ENCODE data around the gene TNFSF9.

TNFSF9 gene

DNA sequence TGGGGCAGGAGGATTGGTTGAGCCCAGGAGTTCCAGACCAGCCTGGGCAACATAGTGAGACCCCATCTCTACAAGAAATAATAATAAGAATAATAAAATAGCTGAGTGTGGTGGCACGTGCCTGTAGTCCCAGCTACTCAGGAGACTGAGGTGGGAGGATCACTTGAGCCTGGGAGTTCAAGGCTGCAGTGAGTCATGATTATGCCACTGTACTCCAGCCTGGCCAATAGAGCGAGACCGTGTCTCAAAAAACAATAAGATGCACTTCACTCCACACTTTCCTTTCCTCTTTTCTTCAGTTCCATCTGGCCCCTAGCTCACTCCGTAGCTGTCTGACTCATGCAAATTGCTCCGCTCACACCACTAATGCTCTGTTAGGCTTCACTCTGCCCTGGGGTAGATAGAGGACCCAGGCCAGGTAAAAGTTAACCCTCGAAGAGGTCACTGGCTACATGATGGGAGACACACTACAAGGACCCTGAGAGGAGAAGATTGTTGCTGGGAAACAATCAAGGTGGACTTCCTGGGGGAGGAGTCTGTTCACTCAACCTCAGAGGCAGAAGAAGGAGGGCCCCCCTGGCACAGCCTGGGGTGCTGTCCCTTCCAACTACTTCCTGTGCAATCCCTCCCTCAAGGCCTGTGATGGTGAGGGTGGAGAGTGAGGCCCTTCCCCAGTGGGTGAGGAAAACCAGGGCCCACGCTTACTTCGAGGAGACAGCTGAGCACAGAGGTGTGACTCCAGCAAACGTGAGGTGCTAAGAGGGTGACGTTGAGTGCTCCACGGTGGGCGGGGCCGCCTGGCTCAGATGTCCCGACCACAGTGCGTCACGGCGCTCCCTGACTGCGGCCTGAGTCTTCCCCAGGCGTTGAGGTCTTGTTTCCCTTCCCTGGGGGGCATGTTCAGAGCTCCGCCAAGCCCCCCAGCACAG, 8.8 kb upstream of the TNFSF9 start:
- Histone ChIP-seq H2AFZ (no peak overlapping the region), H3K4me2 (ENCODE audit: low read length) (no peak overlapping the region), H3K79me2 (no peaks in the 10 kb centered on the region), H3K27ac (no peak overlapping the region), H3K9me3 (ENCODE audit: control insufficient read depth, low read length) (no peaks in the 10 kb centered on the region), H3K36me3 (ENCODE audit: control insufficient read depth, insufficient read depth, low read length) (no peaks in the 10 kb centered on the region), H3K4me3 (ENCODE audit: low read depth, low read length) (no peak overlapping the region), H3K4me1 (no peaks in the 10 kb centered on the region), H3K27me3 (ENCODE audit: control insufficient read depth, insufficient read depth, low read length) (no peaks in the 10 kb centered on the region), H3K9ac (no peak overlapping the region)
- TF ChIP-seq, protein P1, sequence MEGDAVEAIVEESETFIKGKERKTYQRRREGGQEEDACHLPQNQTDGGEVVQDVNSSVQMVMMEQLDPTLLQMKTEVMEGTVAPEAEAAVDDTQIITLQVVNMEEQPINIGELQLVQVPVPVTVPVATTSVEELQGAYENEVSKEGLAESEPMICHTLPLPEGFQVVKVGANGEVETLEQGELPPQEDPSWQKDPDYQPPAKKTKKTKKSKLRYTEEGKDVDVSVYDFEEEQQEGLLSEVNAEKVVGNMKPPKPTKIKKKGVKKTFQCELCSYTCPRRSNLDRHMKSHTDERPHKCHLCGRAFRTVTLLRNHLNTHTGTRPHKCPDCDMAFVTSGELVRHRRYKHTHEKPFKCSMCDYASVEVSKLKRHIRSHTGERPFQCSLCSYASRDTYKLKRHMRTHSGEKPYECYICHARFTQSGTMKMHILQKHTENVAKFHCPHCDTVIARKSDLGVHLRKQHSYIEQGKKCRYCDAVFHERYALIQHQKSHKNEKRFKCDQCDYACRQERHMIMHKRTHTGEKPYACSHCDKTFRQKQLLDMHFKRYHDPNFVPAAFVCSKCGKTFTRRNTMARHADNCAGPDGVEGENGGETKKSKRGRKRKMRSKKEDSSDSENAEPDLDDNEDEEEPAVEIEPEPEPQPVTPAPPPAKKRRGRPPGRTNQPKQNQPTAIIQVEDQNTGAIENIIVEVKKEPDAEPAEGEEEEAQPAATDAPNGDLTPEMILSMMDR (IDR thresholded peaks at IDR 0.05), result no peak

DNA sequence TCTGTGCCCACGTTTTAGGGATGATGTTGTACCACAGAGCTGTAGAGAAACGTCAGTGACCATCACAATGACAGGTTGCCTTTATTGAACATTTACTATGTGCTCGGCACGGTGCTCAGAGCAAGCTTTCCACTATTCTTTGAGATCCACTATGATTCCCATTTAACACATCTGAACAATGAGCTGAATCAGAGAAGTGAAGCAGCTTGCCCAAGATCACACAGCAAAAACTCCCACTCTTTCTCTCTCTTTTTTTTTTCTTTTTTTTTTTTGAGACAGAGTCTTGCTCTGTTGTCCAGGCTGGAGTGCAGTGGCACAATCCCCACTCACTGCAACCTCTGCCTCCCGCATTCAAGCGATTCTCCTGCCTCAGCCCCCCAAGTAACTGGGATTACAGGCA, 8.1 kb upstream of the TNFSF9 start:
- H3K4me3 ChIP-seq (ENCODE audit: low read depth, low read length), result no peak overlapping the region
- no peak overlapping the region for H3K27ac ChIP-seq
- H3K9ac ChIP-seq, result no peak overlapping the region
- no peaks in the 10 kb centered on the region for H3K79me2 ChIP-seq
- TF ChIP-seq, protein P1 (IDR thresholded peaks at IDR 0.05), result no peak
- H3K9me3 ChIP-seq (ENCODE audit: control insufficient read depth, low read length), result no peaks in the 10 kb centered on the region
- no peak overlapping the region for H3K4me2 ChIP-seq (ENCODE audit: low read length)
- H2AFZ ChIP-seq, result no peak overlapping the region
- no peaks in the 10 kb centered on the region for H3K36me3 ChIP-seq (ENCODE audit: control insufficient read depth, insufficient read depth, low read length)
- H3K4me1 ChIP-seq, result no peaks in the 10 kb centered on the region
- no peaks in the 10 kb centered on the region for H3K27me3 ChIP-seq (ENCODE audit: control insufficient read depth, insufficient read depth, low read length)

DNA sequence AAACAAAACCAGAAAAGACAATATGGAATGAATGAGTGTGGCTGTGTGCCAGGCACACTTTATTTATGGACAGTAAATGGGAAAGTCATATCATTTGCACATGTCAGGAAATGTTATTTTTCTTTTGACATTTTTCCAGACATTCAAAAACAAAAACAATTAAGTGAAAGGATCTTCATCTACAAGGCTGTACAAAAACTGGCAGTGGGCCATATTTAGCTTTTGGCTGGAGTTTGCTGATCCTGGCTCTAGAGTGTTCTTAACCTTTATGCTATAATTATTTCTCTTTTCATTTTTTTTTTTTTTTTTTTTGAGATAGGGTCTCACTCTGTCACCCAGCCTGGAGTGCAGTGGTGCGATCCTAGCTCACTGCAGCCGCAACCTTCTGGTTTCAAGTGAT, 6.5 kb upstream of the TNFSF9 start:
- TF ChIP-seq, protein P1 (IDR thresholded peaks at IDR 0.05), result no peak
- Histone ChIP-seq H3K79me2 (no peaks in the 10 kb centered on the region), H3K4me3 (ENCODE audit: low read depth, low read length) (no peak overlapping the region), H3K4me2 (ENCODE audit: low read length) (no peak overlapping the region), H3K9ac (no peak overlapping the region), H3K27me3 (ENCODE audit: control insufficient read depth, insufficient read depth, low read length) (no peaks in the 10 kb centered on the region), H3K27ac (no peak overlapping the region), H3K9me3 (ENCODE audit: control insufficient read depth, low read length) (no peaks in the 10 kb centered on the region), H2AFZ (no peak overlapping the region), H3K4me1 (no peaks in the 10 kb centered on the region), H3K36me3 (ENCODE audit: control insufficient read depth, insufficient read depth, low read length) (no peaks in the 10 kb centered on the region)

DNA sequence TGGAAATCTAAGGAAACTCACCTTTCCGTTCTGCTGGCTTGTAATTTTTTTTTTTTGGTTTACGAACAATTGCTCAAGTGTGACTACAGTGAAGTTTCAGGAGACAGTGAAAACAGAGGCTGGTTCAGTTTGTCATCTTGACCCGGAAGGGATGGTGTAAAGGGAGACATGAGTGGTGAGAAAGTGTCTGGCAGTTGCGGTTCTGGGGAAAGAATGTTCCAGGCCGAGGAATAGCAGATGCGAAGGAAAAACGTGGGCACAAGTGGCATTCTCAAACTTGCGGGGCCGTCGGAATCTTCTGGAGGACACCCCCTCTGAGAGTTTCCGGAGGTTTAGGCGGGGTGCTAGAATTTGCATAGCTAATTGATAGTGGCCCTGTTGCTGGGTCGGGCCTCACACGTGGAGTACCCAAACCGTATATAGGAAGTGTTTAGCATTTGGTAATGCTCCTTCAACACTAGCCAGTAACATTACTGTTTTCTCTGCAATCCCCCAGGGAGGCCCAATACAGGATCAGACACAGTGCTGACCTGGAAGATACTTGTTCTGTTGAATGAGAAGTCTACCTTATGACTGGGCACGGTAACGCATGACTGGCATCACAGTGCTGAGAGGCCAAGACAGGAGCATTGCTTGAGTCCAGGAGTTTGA, 2.8 kb upstream of the TNFSF9 start:
- H3K27me3 ChIP-seq (ENCODE audit: control insufficient read depth, insufficient read depth, low read length), result no peaks in the 10 kb centered on the region
- H3K9ac ChIP-seq, result no peak overlapping the region
- H3K36me3 ChIP-seq (ENCODE audit: control insufficient read depth, insufficient read depth, low read length), result no peaks in the 10 kb centered on the region
- no peak overlapping the region for H3K4me3 ChIP-seq (ENCODE audit: low read depth, low read length)
- H3K9me3 ChIP-seq (ENCODE audit: control insufficient read depth, low read length), result no peaks in the 10 kb centered on the region
- no peak overlapping the region for H3K4me2 ChIP-seq (ENCODE audit: low read length)
- no peak overlapping the region for H2AFZ ChIP-seq
- TF ChIP-seq, protein P1 (IDR thresholded peaks at IDR 0.05), result no peak
- H3K27ac ChIP-seq, result no peak overlapping the region
- H3K4me1 ChIP-seq, result peaks cover 2% of the 10 kb centered on the region
- H3K79me2 ChIP-seq, result no peaks in the 10 kb centered on the region
